Heart right ventricle (tissue), 16 donors: ENCODE data around the gene NUMBL. TPM values are rescaled to one million over a fixed set of nuclear protein-coding genes. Genes with fewer than 3 reads are reported as not detected.

Experiments used
- ATAC-seq, 8 donors: fragments of 200-7000 bp; cut with Tn5 transposase; one replicate each; pipeline ENCODE4 v1.9.1; 2020; ENCODE audit warnings: mild to moderate bottlenecking in 8 of 8, moderate library complexity in 8 of 8, moderate number of reproducible peaks in 1 of 8
- DNase-seq, 2 donors: peaks; one replicate each; pipeline ENCODE4 v3.0.0-alpha.2; 2020
- H3K27ac ChIP-seq, 10 donors: fragments of 200-600 bp; sonication (generic) in 2 of 10; one replicate each; pipeline versions ENCODE4 v1.5.0 to v1.8.0; 2020 to 2022; ENCODE audit warnings: mild to moderate bottlenecking in 3 of 10
- H3K27me3 ChIP-seq, 7 donors: fragments of 200-600 bp; one replicate each; pipeline ENCODE4 v1.8.0; 2021 to 2022; ENCODE audit warnings: mild to moderate bottlenecking in 2 of 7
- H3K36me3 ChIP-seq, 9 donors: fragments of 200-600 bp; sonication (generic) in 1 of 9; one replicate each; pipeline versions ENCODE4 v1.5.0 to v1.8.0; 2020 to 2022; ENCODE audit warnings: mild to moderate bottlenecking in 2 of 9
- H3K4me1 ChIP-seq, 9 donors: fragments of 200-600 bp; sonication (generic) in 1 of 9; one replicate each; pipeline versions ENCODE4 v1.5.0 to v1.8.0; 2020 to 2022; ENCODE audit warnings: mild to moderate bottlenecking in 4 of 9
- H3K4me3 ChIP-seq, 10 donors: fragments of 200-600 bp; sonication (generic) in 2 of 10; one replicate each; pipeline versions ENCODE4 v1.5.0 to v1.8.0; 2020 to 2022; ENCODE audit warnings: mild to moderate bottlenecking in 7 of 10, moderate library complexity in 2 of 10
- H3K9me3 ChIP-seq, 11 donors: fragments of 200-600 bp in 10 of 11; sonication (generic) in 2 of 11; one replicate each; pipeline versions ENCODE4 v1.5.0 to v1.8.0; 2013 to 2022; ENCODE audit warnings: mild to moderate bottlenecking in 2 of 11, control low read depth in 1 of 11, moderate library complexity in 1 of 11
- WGBS, 2 donors: extraction: QIAGEN DNeasy Blood & Tissue Kit; methylation state at CpG; one replicate each; pipeline ENCODE4 v1.1.7; 2013; ENCODE audit warnings: inconsistent platforms in 1 of 2; 5-methylcytosine and 5-hydroxymethylcytosine counted together
- intact Hi-C, 10 donors: fragments of 100-400 bp; cut with DNase I; formaldehyde crosslinking; loops; one replicate each; pipeline versions ENCODE4 v1.11.1 to v1.14.2; 2022
- polyA plus RNA-seq, 2 donors: library from polyadenylated mRNA; stranded (reverse); fragments of 200-250 nt; gene quantifications; one replicate each; pipeline ENCODE4 v1.2.3, GENCODE V29; 2013
- total RNA-seq, 10 donors: library from RNA; stranded (reverse); fragmentation: NEBNext Ultra II Directional in 3 of 10; extraction: Animal tissue kit (Norgen Biotek cat#: 25700) in 3 of 10; gene quantifications; one replicate each; pipeline versions ENCODE4 v1.2.1 to v1.2.4, GENCODE V29; 2021 to 2023
- TF ChIP-seq, protein P1 (sequence below), 9 donors: fragments of 200-600 bp; sonication (generic) in 2 of 9; IDR thresholded peaks; one replicate each; pipeline versions ENCODE4 v1.5.0 to v1.8.0; 2021 to 2022; ENCODE audit warnings: antibody characterized with exemption in 9 of 9, mild to moderate bottlenecking in 5 of 9, moderate library complexity in 1 of 9
- donor health status: Arrhythmogenic right ventricular cardiomyopathy.
- donor health status: ischemic (EF 13 %, LVEDD 7.1; RV severe dilation, severe dysfunction).
- donor health status: healthy with polysubstance abuse.
- donor health status: DM: no; HTN: yes; CAD: no.
- donor health status: DM: no; HTN: no; CAD: no.
- donor health status: ischemic (EF 25% LVEDD 6.9; RV normal size, moderate dysfunction).
- donor health status: ischemic (EF 25% LVEDD 5.7; RV mildly dilated, moderate dysfunction).
- donor health status: healthy.
- donor health status: DM: yes; HTN: yes; CAD: no.
- donor health status: Ischemic cardiomyopathy.
- donor health status: ischemic (EF 35%, LVEDD 5.7; RV mildly dilated, moderate dysfunction).
- donor health status: nonischemic (EF 11% LVEDD 7.7; RV severe dilation, severe dysfunction).
- donor health status: DM: yes; HTN: yes; CAD: no.
- donor health status: PGD.
- donor health status: ischemic (EF 29% LVEDD 5.4; RV normal size, mild dysfunction).
- donor health status: nonischemic (EF 23%, LVEDD 6.1; RV moderate dilation, normal function).

The NUMBL gene
- total and polyA plus RNA-seq, 12 donors = 7.1 to 15.3 (median 10.7) TPM

DNA sequence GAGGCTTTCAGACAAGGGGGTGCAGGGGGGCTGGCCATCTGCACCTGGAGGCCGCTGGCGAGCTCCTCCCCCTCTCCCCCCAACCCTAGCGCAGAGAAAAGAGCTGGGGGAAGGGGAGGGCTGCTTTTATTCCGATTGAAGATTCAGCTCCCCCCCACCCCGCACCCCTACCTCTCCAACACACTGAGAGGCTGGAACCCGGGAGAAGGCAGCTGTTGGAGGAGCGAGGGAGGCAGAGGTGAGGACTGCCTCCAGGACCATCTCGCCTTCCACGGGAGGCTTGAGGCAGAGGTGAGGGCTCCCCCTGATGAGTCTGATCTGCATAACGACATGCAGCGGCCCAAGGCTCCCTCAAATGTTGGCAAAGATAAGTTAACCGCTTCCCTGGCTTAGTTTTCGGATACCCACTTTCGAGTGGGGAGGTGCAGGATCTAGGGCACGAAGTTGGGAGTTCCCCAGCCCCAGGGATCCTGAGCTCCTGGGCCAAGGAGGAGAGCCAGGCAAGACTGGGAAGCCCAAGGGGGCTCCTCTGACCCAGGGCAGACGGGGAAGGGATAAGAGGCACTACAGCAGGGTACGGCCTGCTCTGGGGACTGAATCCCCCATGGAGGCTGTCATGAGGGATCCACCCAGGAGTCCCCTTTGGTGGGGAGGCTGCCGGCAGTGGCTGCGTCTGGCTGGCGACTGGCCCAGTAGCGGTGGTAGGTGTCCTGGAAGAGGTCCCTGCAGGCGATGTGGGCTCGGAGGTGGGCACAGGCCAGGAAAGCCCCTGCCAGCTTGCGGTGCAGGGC, 1.2 kb upstream of the NUMBL start:
- peaks cover 0 to 45% (median 31%) of the 10 kb centered on the region in 9 donors for H3K4me1 ChIP-seq
- H3K36me3 ChIP-seq = peaks cover 0 to 44% (median 11%) of the 10 kb centered on the region in 9 donors
- intact Hi-C loops = no loop called here
- 76 to 78% methylated on average over 23 to 24 of the region's 24 CpGs for WGBS, 2 donors
- ATAC-seq (peak in 2 of 8 donors; percentile 4), DNase-seq (no peak)
- H3K27ac ChIP-seq = peak overlapping the region in 9 of 10 donors; percentile 83 to 91 (median 87)
- no peaks in the 10 kb centered on the region for H3K27me3 ChIP-seq
- H3K9me3 ChIP-seq = no peaks in the 10 kb centered on the region
- H3K4me3 ChIP-seq = peak overlapping the region in 8 of 10 donors; percentile 51 to 82 (median 70)
- TF ChIP-seq, protein P1, sequence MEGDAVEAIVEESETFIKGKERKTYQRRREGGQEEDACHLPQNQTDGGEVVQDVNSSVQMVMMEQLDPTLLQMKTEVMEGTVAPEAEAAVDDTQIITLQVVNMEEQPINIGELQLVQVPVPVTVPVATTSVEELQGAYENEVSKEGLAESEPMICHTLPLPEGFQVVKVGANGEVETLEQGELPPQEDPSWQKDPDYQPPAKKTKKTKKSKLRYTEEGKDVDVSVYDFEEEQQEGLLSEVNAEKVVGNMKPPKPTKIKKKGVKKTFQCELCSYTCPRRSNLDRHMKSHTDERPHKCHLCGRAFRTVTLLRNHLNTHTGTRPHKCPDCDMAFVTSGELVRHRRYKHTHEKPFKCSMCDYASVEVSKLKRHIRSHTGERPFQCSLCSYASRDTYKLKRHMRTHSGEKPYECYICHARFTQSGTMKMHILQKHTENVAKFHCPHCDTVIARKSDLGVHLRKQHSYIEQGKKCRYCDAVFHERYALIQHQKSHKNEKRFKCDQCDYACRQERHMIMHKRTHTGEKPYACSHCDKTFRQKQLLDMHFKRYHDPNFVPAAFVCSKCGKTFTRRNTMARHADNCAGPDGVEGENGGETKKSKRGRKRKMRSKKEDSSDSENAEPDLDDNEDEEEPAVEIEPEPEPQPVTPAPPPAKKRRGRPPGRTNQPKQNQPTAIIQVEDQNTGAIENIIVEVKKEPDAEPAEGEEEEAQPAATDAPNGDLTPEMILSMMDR (IDR thresholded peaks at IDR 0.05) = no peak

DNA sequence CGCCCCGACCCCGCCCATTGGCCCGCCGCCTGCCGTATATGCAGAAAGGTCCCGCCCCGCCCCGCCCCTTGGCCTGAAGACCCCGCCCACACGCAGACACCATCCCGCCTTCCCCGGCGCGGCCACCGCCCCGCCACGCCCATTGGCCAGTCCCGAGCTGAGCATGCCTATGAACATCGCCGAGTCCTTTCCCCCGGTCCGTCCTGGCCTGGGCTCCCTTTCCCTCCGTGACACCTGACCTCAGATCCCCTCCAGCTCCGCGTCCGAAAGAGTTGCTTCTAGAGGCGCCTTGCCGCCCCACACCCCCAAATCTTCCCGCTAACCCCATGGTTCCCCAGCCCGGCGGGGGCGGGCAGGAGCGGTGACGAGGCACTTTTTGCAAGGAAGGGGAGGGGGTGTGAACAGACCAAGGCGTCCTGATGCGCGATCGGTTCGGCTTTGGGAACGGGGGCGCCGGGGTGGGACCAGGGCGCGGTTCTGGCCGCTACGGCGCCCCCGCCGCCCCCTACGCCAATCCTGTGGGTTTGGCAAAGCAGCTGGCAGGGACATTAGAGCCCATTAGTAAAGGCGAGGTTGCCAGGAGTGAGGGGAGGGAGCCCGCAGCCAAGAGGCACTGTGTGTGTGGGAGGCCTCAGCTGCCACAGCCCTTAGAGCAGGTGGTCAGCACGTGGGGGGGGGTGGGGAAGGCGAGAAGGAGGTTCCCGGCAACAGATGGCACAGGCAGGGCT, 406 bp upstream of the NUMBL start:
- H3K4me1 ChIP-seq = peaks cover 0 to 45% (median 31%) of the 10 kb centered on the region in 9 donors
- 2 to 3% methylated on average over 46 to 56 of the region's 56 CpGs for WGBS, 2 donors
- peaks cover 0 to 44% (median 8%) of the 10 kb centered on the region in 9 donors for H3K36me3 ChIP-seq
- H3K27ac ChIP-seq = peak overlapping the region; percentile 42 to 91 (median 87)
- TF ChIP-seq, protein P1 (IDR thresholded peaks at IDR 0.05) = no peak
- H3K4me3 ChIP-seq = peak overlapping the region; percentile 51 to 82 (median 70)
- no peaks in the 10 kb centered on the region for H3K27me3 ChIP-seq
- no peaks in the 10 kb centered on the region for H3K9me3 ChIP-seq
- ATAC-seq (peak; percentile 89 to 94 (median 92)), DNase-seq (peak; percentile 95 to 98)
- intact Hi-C loops = no loop called here

DNA sequence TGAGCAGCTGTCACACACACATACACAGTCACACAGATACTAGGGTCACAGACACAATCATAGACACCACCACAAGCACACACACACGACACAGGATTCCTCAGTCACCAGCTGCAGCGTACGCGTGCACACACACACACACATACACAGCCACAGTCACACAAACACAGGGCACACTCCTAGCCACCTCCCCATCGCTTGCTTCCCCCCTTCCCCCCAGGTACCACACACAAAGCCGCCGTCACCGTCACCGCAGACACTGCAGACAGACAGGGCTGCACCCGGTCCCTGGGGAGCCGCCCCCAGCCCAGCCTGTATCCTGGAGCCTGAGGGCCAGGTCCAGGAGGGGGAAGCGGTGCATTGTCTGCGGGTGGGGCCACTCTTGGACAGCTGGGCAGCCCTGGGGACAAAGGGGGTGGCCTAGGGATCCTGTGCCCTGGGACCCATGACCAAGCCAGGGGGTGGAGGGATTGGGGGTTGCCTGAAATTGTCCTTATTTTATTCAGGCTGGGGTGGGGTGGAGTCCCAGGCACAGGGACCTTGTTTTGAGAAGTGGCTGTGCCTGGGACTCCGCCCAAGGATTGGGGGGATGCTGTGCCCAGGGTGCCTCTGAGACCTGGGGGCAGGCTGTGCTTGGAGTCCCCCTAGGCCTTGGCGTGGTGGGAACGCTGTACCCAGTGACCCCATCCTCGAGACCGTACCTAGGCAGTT, 957 bp downstream of the NUMBL start:
- peak overlapping the region; percentile 61 to 91 (median 87) for H3K27ac ChIP-seq
- TF ChIP-seq, protein P1 (IDR thresholded peaks at IDR 0.05) = no peak
- no peaks in the 10 kb centered on the region for H3K27me3 ChIP-seq
- intact Hi-C loops = no loop called here
- DNase-seq = peak; percentile 44
- peaks cover 0 to 44% (median 12%) of the 10 kb centered on the region in 9 donors for H3K36me3 ChIP-seq
- 38 to 47% methylated on average over 18 of the region's 18 CpGs for WGBS, 2 donors
- H3K4me3 ChIP-seq = peak overlapping the region; percentile 51 to 82 (median 70)
- no peaks in the 10 kb centered on the region for H3K9me3 ChIP-seq
- peaks cover 0 to 45% (median 31%) of the 10 kb centered on the region in 9 donors for H3K4me1 ChIP-seq
- peak in 3 of 8 donors; percentile 3 to 7 (median 3) for ATAC-seq

DNA sequence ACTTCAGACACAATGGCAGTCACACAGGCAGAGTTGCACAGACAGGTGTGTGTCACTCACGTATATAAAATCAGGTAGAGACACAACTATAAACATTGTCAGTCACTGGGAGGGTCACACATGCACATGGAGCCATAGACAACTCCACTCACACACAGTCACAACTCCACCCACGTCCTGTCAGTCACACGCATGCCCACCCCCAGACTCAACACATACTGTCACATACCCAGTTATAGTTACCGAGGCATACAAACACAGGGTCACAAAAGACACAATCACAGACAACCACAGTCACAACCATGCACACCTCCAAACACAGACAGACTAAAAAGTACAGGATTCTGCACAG, 1.5 kb downstream of the NUMBL start:
- Histone ChIP-seq H3K27ac (peak overlapping the region; percentile 61 to 91 (median 87)), H3K4me1 (peaks cover 0 to 45% (median 31%) of the 10 kb centered on the region in 9 donors), H3K27me3 (no peaks in the 10 kb centered on the region), H3K36me3 (peaks cover 0 to 45% (median 11%) of the 10 kb centered on the region in 9 donors), H3K4me3 (peak overlapping the region in 9 of 10 donors; percentile 51 to 82 (median 71)), H3K9me3 (no peaks in the 10 kb centered on the region)
- DNase-seq (no peak), ATAC-seq (no peak)
- TF ChIP-seq, protein P1 (IDR thresholded peaks at IDR 0.05) = no peak
- WGBS, 2 donors = 58 to 76% methylated on average over 4 of the region's 4 CpGs
- intact Hi-C loops = loop anchor here in 1 of 10 donors (1.0 kb wide), 1 partner anchor 15 kb away; no protein-coding TSS in a partner anchor
